NCI-H2196 treated with DMSO at 0.1 percent for 48 hours (cell line): ENCODE data around the gene COPS7B.

Experiments
- DNase-seq: peaks from one replicate; lab custom pipeline; 2025; ENCODE audit not compliant: unreplicated experiment; lab: John Stamatoyannopoulos, UW

COPS7B gene

GRCh38 chr2:231785413-231785812 lies 832 bp upstream of the COPS7B start:
- no peak for DNase-seq

GRCh38 chr2:231785822-231786176 lies 446 bp upstream of the COPS7B start:
- no peak for DNase-seq

GRCh38 chr2:231786917-231787292 lies 660 bp downstream of the COPS7B start:
- no peak for DNase-seq

GRCh38 chr2:231791107-231791506 lies 4.9 kb downstream of the COPS7B start:
- DNase-seq: no peak

GRCh38 chr2:231794383-231794782 lies 8.1 kb downstream of the COPS7B start:
- DNase-seq: no peak

GRCh38 chr2:231795525-231796327 lies 9.5 kb downstream of the COPS7B start:
- peak; percentile 86 for DNase-seq

- peak; percentile 33 for DNase-seq
Measured at GRCh38 chr2:231800493-231801091, 14.3 kb downstream of the COPS7B start.

- no peak for DNase-seq
Measured at GRCh38 chr2:231803501-231804138, 17.4 kb downstream of the COPS7B start.

GRCh38 chr2:231807020-231807419 lies 20.8 kb downstream of the COPS7B start:
- no peak for DNase-seq

- no peak for DNase-seq
Measured at GRCh38 chr2:231810905-231811304, 24.7 kb downstream of the COPS7B start.

GRCh38 chr2:231816327-231817026 lies 30.2 kb downstream of the COPS7B start:
- DNase-seq: no peak

- no peak for DNase-seq
Measured at GRCh38 chr2:231819447-231820042, 33.3 kb downstream of the COPS7B start.

GRCh38 chr2:231820786-231821303 lies 34.6 kb downstream of the COPS7B start:
- DNase-seq: no peak

- no peak for DNase-seq
Measured at GRCh38 chr2:231821908-231822307, 35.7 kb downstream of the COPS7B start.

- no peak for DNase-seq
Measured at GRCh38 chr2:231853105-231853504, 66.9 kb downstream of the COPS7B start.

GRCh38 chr2:231854616-231855125 lies 68.4 kb downstream of the COPS7B start:
- no peak for DNase-seq

GRCh38 chr2:231856959-231857358 lies 70.7 kb downstream of the COPS7B start:
- DNase-seq: no peak
